ENCODE data around the gene CALU.
A peak's percentile ranks its signal among the peaks of the same experiment; 100 is the strongest.

CALU gene

GRCh38 chr7:128790315-128791041 is 51.3 kb downstream of the CALU start:
- DNase-seq, result no peak

GRCh38 chr7:128791121-128791971 is 52.2 kb downstream of the CALU start, which contains the start of gene CCDC136:
Gene CCDC136, plus strand, starts transcription at chr7:128791968. Its CDS starts 444 bp downstream, at chr7:128792412.
- DNase-seq, result peak; percentile 53

DNA sequence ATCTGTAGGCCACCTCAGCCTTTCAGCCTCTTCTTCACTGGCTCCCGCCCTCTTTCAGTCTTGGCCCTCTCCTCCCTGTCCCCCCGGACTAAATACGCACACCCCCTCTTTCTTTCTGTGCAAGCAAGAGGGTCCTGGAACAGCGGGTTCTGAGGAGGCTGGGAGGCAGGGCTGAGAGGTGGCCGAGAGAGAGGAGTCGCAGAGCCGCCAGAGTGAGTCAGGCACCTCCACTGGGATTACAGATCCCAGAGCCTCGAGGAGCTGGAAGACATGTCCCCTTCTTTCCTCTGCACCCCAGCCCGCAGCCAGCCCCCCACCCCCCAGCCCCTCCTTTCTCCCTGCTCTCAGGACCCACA is 52.8 kb downstream of the CALU start:
- no peak for DNase-seq

- peak; percentile 19 for DNase-seq
Observed at GRCh38 chr7:128792471-128793180, 53.5 kb downstream of the CALU start.

- peak; percentile 31 for DNase-seq
Observed at GRCh38 chr7:128793181-128793547, 54.0 kb downstream of the CALU start.

GRCh38 chr7:128794020-128794419 is 54.9 kb downstream of the CALU start:
- DNase-seq, result peak; percentile 2

DNA sequence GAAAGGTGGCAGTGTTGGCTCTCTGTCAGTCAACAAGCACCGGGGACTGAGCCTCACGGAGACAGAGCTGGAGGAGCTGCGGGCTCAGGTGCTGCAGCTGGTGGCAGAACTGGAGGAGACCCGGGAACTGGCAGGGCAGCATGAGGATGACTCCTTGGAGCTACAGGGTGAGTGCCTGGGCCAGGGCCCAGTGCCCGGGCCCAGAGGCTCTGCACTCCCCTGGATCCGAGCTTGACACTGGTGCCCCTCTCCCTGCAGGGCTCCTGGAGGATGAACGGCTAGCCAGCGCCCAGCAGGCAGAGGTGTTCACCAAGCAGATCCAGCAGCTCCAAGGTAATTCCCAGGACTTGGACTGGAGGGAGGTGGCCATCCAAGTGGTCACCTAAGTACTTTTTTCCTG is 55.3 kb downstream of the CALU start:
- no peak for DNase-seq

- no peak for DNase-seq
Observed at GRCh38 chr7:128795129-128795528, 56.0 kb downstream of the CALU start.

GRCh38 chr7:128796327-128796726 is 57.2 kb downstream of the CALU start:
- no peak for DNase-seq

- DNase-seq, result peak; percentile 2
Observed at GRCh38 chr7:128799451-128799850, 60.3 kb downstream of the CALU start.

GRCh38 chr7:128800567-128800966 is 61.4 kb downstream of the CALU start:
- DNase-seq, result no peak

DNA sequence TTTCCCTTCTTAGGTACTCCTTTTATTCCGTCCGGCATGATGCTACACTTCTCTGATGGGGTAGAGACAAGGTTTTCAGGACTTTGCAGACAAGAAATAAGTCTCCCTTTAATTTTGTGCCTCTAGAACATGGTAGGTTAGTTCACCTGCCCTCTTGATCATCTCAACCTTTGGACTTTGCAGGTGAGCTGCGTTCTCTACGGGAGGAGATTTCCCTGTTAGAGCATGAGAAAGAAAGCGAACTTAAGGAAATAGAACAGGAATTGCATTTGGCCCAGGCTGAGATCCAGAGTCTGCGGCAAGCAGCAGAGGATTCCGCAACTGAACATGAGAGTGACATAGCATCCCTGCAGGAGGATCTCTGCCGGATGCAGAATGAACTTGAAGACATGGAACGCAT is 61.8 kb downstream of the CALU start:
- no peak for DNase-seq

DNA sequence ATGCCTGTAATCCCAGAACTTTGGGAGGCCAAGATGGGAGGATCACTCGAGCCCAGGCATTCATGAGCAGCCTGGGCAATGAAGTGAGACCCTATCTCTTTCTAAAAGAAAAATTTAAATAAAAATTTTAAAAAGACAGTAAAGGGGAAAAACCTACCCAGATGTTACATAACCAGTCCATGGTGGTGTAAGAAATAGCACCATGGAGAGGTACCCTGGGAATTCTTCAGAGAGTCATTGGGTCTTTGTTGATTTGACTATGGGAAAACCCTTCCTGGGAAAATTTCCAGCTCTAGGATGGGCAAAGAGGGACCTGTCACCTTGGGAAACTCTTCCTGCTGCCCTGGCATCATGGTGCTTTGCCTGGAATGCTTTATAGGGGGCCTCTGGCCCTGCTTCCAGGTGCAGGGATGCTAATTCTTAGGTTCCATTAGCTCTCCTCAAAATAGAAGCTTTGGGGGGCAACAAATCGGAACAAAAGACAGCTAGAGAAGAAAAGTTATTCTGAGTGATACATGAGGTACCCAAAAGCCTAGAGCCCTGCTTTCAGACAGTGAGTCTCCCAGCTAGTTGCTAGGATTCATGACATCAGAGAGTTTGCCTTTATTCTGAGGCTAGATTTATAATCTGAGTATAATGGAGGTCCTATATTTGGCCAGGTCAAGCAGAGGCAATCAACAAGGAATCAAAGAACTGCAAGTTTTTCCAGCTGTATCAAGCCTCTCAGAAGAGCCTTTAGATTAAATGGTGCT is 62.7 kb downstream of the CALU start:
- no peak for DNase-seq

DNA sequence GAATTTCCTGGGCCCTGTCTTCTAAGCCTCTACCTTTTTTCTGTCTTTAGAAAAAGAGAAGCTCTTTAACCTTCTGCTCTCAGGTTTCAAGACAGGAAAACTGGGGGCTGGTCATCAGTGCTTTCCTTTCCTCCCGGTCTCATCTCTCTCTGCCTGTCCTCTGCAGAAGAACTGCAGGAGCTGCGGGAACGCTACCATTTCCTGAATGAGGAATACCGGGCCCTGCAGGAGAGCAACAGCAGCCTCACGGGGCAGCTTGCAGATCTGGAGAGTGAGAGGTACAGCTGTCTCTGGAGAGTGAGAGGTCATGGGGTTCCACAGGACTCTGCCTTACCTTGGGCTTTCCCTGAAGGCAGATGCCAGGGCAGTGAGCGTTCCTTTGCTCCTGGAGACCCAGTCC is 65.3 kb downstream of the CALU start:
- no peak for DNase-seq

- DNase-seq, result no peak
Observed at GRCh38 chr7:128805225-128805624, 66.1 kb downstream of the CALU start.

- DNase-seq, result no peak
Observed at GRCh38 chr7:128807191-128807590, 68.0 kb downstream of the CALU start.

GRCh38 chr7:128809363-128809762 is 70.2 kb downstream of the CALU start:
- no peak for DNase-seq

GRCh38 chr7:128810473-128810872 is 71.3 kb downstream of the CALU start:
- DNase-seq, result no peak

DNA sequence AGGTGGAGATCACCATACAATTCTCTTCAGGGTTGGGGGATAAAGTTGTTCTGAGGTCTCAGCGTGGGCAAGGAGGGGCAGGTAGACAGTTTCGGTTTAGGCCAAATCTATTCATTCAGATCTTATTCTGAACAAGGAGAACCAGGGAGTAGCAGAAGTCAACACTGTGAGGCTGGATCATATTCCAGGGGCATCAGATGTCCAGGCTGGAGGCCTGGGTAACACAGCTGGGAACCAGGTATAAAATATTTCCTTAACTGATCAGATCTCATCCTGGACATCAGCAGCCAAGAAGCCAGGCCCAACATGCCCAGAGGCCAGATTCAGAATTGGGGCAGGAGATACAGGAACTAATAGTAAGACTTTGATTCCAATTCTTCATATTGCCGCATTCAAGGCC is 71.8 kb downstream of the CALU start:
- DNase-seq, result no peak

- DNase-seq, result no peak
Observed at GRCh38 chr7:128811631-128812430, 72.7 kb downstream of the CALU start.

- peak; percentile 65 for DNase-seq
Observed at GRCh38 chr7:128812514-128813168, 73.5 kb downstream of the CALU start.

DNA sequence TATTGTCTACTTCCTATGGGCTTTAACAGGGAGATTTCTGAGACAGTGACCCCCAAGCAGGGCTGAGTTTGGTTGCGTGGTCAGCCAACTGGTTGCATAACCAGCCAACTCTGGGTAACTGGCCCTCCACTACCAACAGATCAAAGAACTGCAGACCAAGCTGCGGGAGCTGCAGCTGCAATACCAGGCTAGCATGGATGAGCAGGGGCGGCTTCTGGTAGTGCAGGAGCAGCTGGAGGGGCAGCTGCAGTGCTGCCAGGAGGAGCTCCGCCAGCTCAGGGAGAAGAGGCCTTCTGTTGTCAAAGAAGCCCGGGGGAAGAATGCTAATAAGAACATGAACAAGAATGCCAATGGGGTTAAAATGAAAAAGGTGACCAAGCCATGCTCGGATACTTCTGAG is 75.3 kb downstream of the CALU start:
- DNase-seq, result no peak
